Astrocyte (in vitro differentiated cells and primary cell): ENCODE data around the gene EDNRA. TPM values are rescaled to one million over a fixed set of nuclear protein-coding genes. Genes with fewer than 3 reads are reported as not detected.

Source experiments
- DNase-seq: peaks from one replicate; pipeline ENCODE4 v3.0.0-alpha.2; 2010; ENCODE audit warnings: low read depth
- FAIRE-seq: peaks from 2 replicates; lab custom pipeline; 2011; peaks lifted over from hg19 to GRCh38; lab: Jason Lieb, UNC
- H2AFZ ChIP-seq: 2 replicates; pipeline ENCODE4 v1.6.0; 2012; ENCODE audit warnings: low read depth, low read length, inconsistent platforms
- H3K27ac ChIP-seq: 2 replicates; pipeline ENCODE4 v1.5.1; 2011; ENCODE audit warnings: low read depth, low read length, inconsistent platforms
- H3K27me3 ChIP-seq: 2 replicates; pipeline ENCODE4 v1.6.0; 2011; ENCODE audit warnings: low read length, inconsistent platforms; ENCODE audit not compliant: insufficient read depth
- H3K36me3 ChIP-seq: 2 replicates; pipeline ENCODE4 v1.5.1; 2011; ENCODE audit warnings: low read length, inconsistent platforms; ENCODE audit not compliant: insufficient read depth
- H3K4me1 ChIP-seq: 2 replicates; pipeline ENCODE4 v1.5.1; 2011; ENCODE audit warnings: low read length, inconsistent platforms; ENCODE audit not compliant: insufficient read depth
- H3K4me2 ChIP-seq: 2 replicates; pipeline ENCODE4 v1.6.0; 2012; ENCODE audit warnings: low read length, inconsistent platforms
- H3K4me3 ChIP-seq: 2 replicates; pipeline ENCODE4 v1.5.1; 2011; ENCODE audit warnings: low read depth, mild to moderate bottlenecking, low read length, inconsistent platforms; ENCODE audit not compliant: insufficient read depth
- H3K79me2 ChIP-seq: 2 replicates; pipeline ENCODE4 v1.6.0; 2012; ENCODE audit warnings: mild to moderate bottlenecking, low read length, inconsistent platforms; ENCODE audit not compliant: insufficient read depth
- H3K9ac ChIP-seq: 2 replicates; pipeline ENCODE4 v1.6.0; 2012; ENCODE audit warnings: mild to moderate bottlenecking, low read length, inconsistent platforms
- H3K9me3 ChIP-seq: 2 replicates; pipeline ENCODE4 v1.5.1; 2012; ENCODE audit warnings: low read depth, mild to moderate bottlenecking, low read length, inconsistent platforms; ENCODE audit not compliant: insufficient read depth
- H4K20me1 ChIP-seq: 2 replicates; pipeline ENCODE4 v1.6.0; 2012; ENCODE audit warnings: low read length, inconsistent platforms; ENCODE audit not compliant: insufficient read depth
- H3K27ac Mint-ChIP-seq: one replicate; pipeline ENCODE4 v1.8.0; 2021; ENCODE audit warnings: mild to moderate bottlenecking, mixed read lengths; ENCODE audit not compliant: unreplicated experiment
- H3K27me3 Mint-ChIP-seq: one replicate; pipeline ENCODE4 v1.8.0; 2021; ENCODE audit warnings: low read depth, mixed read lengths; ENCODE audit not compliant: unreplicated experiment
- H3K36me3 Mint-ChIP-seq: one replicate; pipeline ENCODE4 v1.8.0; 2021; ENCODE audit warnings: low read depth, mixed read lengths; ENCODE audit not compliant: unreplicated experiment
- H3K4me1 Mint-ChIP-seq: one replicate; pipeline ENCODE4 v1.8.0; 2021; ENCODE audit warnings: low read depth, mixed read lengths; ENCODE audit not compliant: unreplicated experiment
- H3K4me3 Mint-ChIP-seq: one replicate; pipeline ENCODE4 v1.8.0; 2021; ENCODE audit warnings: mild to moderate bottlenecking, moderate library complexity, mixed read lengths; ENCODE audit not compliant: unreplicated experiment
- H3K9me3 Mint-ChIP-seq: one replicate; pipeline ENCODE4 v1.8.0; 2021; ENCODE audit warnings: mild to moderate bottlenecking, mixed read lengths; ENCODE audit not compliant: unreplicated experiment
- CTCF ChIP-seq: IDR thresholded peaks from 2 replicates; pipeline ENCODE4 v1.5.1; 2011; ENCODE audit warnings: low read depth, mild to moderate bottlenecking, inconsistent platforms, low read length, moderate library complexity; ENCODE audit not compliant: insufficient read depth
- EZH2 ChIP-seq: IDR thresholded peaks from 2 replicates; pipeline ENCODE4 v1.6.1; 2012; ENCODE audit warnings: mild to moderate bottlenecking, low read length, inconsistent platforms; ENCODE audit not compliant: insufficient read depth
- total RNA-seq: library from RNA; stranded (reverse); gene quantifications from 2 replicates; pipeline ENCODE4 v1.2.1, GENCODE V29; 2021

Gene EDNRA
- total RNA-seq, 1 donor from 2014 or later: 6.4 TPM

GRCh38 chr4:147498031-147498660 lies 17.2 kb downstream of the EDNRA start:
- Mint-ChIP-seq H3K36me3 (no peaks in the 10 kb centered on the region), H3K27me3 (peaks cover 1% of the 10 kb centered on the region), H3K27ac (peak overlapping the region; percentile 87), H3K4me3 (peak overlapping the region; percentile 18), H3K9me3 (peaks cover 2% of the 10 kb centered on the region), H3K4me1 (peaks cover 10% of the 10 kb centered on the region)
- Histone ChIP-seq H3K27me3 (no peaks in the 10 kb centered on the region), H4K20me1 (no peaks in the 10 kb centered on the region), H3K36me3 (no peaks in the 10 kb centered on the region), H3K4me1 (peaks cover 16% of the 10 kb centered on the region), H3K79me2 (peaks cover 34% of the 10 kb centered on the region), H3K4me2 (peak overlapping the region; percentile 58), H3K9ac (peak overlapping the region; percentile 47), H3K4me3 (no peak overlapping the region), H2AFZ (no peak overlapping the region), H3K9me3 (no peaks in the 10 kb centered on the region), H3K27ac (peak overlapping the region; percentile 78)
- DNase-seq: peak; percentile 88
- no peak for TF ChIP-seq CTCF
- peak; percentile 49 for FAIRE-seq

- H3K9ac ChIP-seq: no peak overlapping the region
- Mint-ChIP-seq H3K36me3 (no peaks in the 10 kb centered on the region), H3K4me1 (peaks cover 7% of the 10 kb centered on the region), H3K27me3 (no peaks in the 10 kb centered on the region), H3K27ac (no peak overlapping the region), H3K4me3 (no peak overlapping the region), H3K9me3 (no peaks in the 10 kb centered on the region)
- no peak overlapping the region for H2AFZ ChIP-seq
- no peaks in the 10 kb centered on the region for H3K27me3 ChIP-seq
- H3K4me3 ChIP-seq: no peak overlapping the region
- FAIRE-seq (no peak), DNase-seq (no peak)
- no peak overlapping the region for H3K4me2 ChIP-seq
- H4K20me1 ChIP-seq: no peaks in the 10 kb centered on the region
- TF ChIP-seq CTCF (no peak), EZH2 (no peak)
- H3K79me2 ChIP-seq: no peaks in the 10 kb centered on the region
- H3K27ac ChIP-seq: no peak overlapping the region
- H3K4me1 ChIP-seq: peaks cover 15% of the 10 kb centered on the region
- H3K9me3 ChIP-seq: no peaks in the 10 kb centered on the region
- no peaks in the 10 kb centered on the region for H3K36me3 ChIP-seq
These were observed 27.4 kb downstream of the EDNRA start for GRCh38 chr4:147508346-147508745.

- no peak overlapping the region for H3K27ac Mint-ChIP-seq
- Histone ChIP-seq H3K27me3 (no peaks in the 10 kb centered on the region), H2AFZ (no peak overlapping the region), H3K79me2 (no peaks in the 10 kb centered on the region), H3K9me3 (no peaks in the 10 kb centered on the region), H4K20me1 (no peaks in the 10 kb centered on the region), H3K4me1 (peaks cover 17% of the 10 kb centered on the region), H3K4me2 (no peak overlapping the region), H3K36me3 (peaks cover 2% of the 10 kb centered on the region), H3K9ac (no peak overlapping the region), H3K27ac (no peak overlapping the region), H3K4me3 (no peak overlapping the region)
- no peak for DNase-seq
- H3K27me3 Mint-ChIP-seq: no peaks in the 10 kb centered on the region
- no peaks in the 10 kb centered on the region for H3K9me3 Mint-ChIP-seq
- H3K36me3 Mint-ChIP-seq: no peaks in the 10 kb centered on the region
- H3K4me1 Mint-ChIP-seq: peaks cover 12% of the 10 kb centered on the region
- TF ChIP-seq CTCF (no peak), EZH2 (no peak)
- H3K4me3 Mint-ChIP-seq: no peak overlapping the region
- FAIRE-seq: no peak
These were observed 28.5 kb downstream of the EDNRA start for GRCh38 chr4:147509386-147509785.
